ENCODE data around the gene PLCE1. TPM values are rescaled to one million over a fixed set of nuclear protein-coding genes. Genes with fewer than 3 reads are reported as not detected.

Gene PLCE1
- total and polyA plus RNA-seq, 2 donors (not counting 1 experiment from before 2014, with no cell fraction given) = 0.33 to 1.2 TPM

GRCh38 chr10:94013331-94013760 is 19.6 kb downstream of the PLCE1 start:
- no peak for TF ChIP-seq EZH2 (IDR thresholded peaks at IDR 0.05; ENCODE audit: low read length, missing control alignments)
- TF ChIP-seq CTCF (conservative IDR thresholded peaks at IDR 0.05 in 1 of 2, IDR thresholded peaks at IDR 0.05 in 1 of 2; ENCODE audit: low read depth in 1 of 2, low read length in 2 of 2) = no peak
- no peak for DNase-seq (ENCODE audit: low read depth in 2 of 2)
- H3K27ac ChIP-seq (ENCODE audit: insufficient read depth, low read length) = no peak overlapping the region
- H3K36me3 ChIP-seq (ENCODE audit: control insufficient read depth, insufficient read depth, low read length) = no peaks in the 10 kb centered on the region
- no peaks in the 10 kb centered on the region for H4K20me1 ChIP-seq (ENCODE audit: control insufficient read depth, extremely low read depth, insufficient read depth, low read length)
- H3K4me1 ChIP-seq (ENCODE audit: control insufficient read depth, extremely low read depth, insufficient read depth, low read length) = no peaks in the 10 kb centered on the region
- H3K4me2 ChIP-seq (ENCODE audit: extremely low read depth, insufficient read depth, low read length) = no peak overlapping the region
- H3K27me3 ChIP-seq (ENCODE audit: control insufficient read depth, insufficient read depth, low read length) = no peaks in the 10 kb centered on the region
- H3K9me3 ChIP-seq (ENCODE audit: control insufficient read depth, insufficient read depth, low read depth, low read length) = no peaks in the 10 kb centered on the region
- no peak overlapping the region for H2AFZ ChIP-seq (ENCODE audit: low read length)
- no peaks in the 10 kb centered on the region for H3K79me2 ChIP-seq (ENCODE audit: control insufficient read depth, insufficient read depth, low read length)
- no peak overlapping the region for H3K9ac ChIP-seq (ENCODE audit: insufficient read depth, low read length)
- H3K4me3 ChIP-seq (replicated peaks in 1 of 4; ENCODE audit: control extremely low read depth in 1 of 4, insufficient read depth in 1 of 4, low read depth in 3 of 4, low read length in 4 of 4) = no peak overlapping the region

GRCh38 chr10:94014304-94014703 is 20.6 kb downstream of the PLCE1 start:
- no peaks in the 10 kb centered on the region for H4K20me1 ChIP-seq (ENCODE audit: control insufficient read depth, extremely low read depth, insufficient read depth, low read length)
- H3K9me3 ChIP-seq (ENCODE audit: control insufficient read depth, insufficient read depth, low read depth, low read length) = no peaks in the 10 kb centered on the region
- no peaks in the 10 kb centered on the region for H3K27me3 ChIP-seq (ENCODE audit: control insufficient read depth, insufficient read depth, low read length)
- no peaks in the 10 kb centered on the region for H3K36me3 ChIP-seq (ENCODE audit: control insufficient read depth, insufficient read depth, low read length)
- H3K4me3 ChIP-seq (replicated peaks in 1 of 4; ENCODE audit: control extremely low read depth in 1 of 4, insufficient read depth in 1 of 4, low read depth in 3 of 4, low read length in 4 of 4) = no peak overlapping the region
- no peaks in the 10 kb centered on the region for H3K4me1 ChIP-seq (ENCODE audit: control insufficient read depth, extremely low read depth, insufficient read depth, low read length)
- H2AFZ ChIP-seq (ENCODE audit: low read length) = no peak overlapping the region
- no peak for DNase-seq (ENCODE audit: low read depth in 2 of 2)
- no peak overlapping the region for H3K27ac ChIP-seq (ENCODE audit: insufficient read depth, low read length)
- no peaks in the 10 kb centered on the region for H3K79me2 ChIP-seq (ENCODE audit: control insufficient read depth, insufficient read depth, low read length)
- TF ChIP-seq CTCF (conservative IDR thresholded peaks at IDR 0.05 in 1 of 2, IDR thresholded peaks at IDR 0.05 in 1 of 2; ENCODE audit: low read depth in 1 of 2, low read length in 2 of 2) = no peak
- no peak for TF ChIP-seq EZH2 (IDR thresholded peaks at IDR 0.05; ENCODE audit: low read length, missing control alignments)
- H3K9ac ChIP-seq (ENCODE audit: insufficient read depth, low read length) = no peak overlapping the region
- H3K4me2 ChIP-seq (ENCODE audit: extremely low read depth, insufficient read depth, low read length) = no peak overlapping the region

GRCh38 chr10:94016727-94017714 is 23.3 kb downstream of the PLCE1 start:
- Histone ChIP-seq H3K36me3 (ENCODE audit: control insufficient read depth, insufficient read depth, low read length) (no peaks in the 10 kb centered on the region), H3K4me3 (replicated peaks in 1 of 4; ENCODE audit: control extremely low read depth in 1 of 4, insufficient read depth in 1 of 4, low read depth in 3 of 4, low read length in 4 of 4) (no peak overlapping the region), H4K20me1 (ENCODE audit: control insufficient read depth, extremely low read depth, insufficient read depth, low read length) (no peaks in the 10 kb centered on the region), H3K9me3 (ENCODE audit: control insufficient read depth, insufficient read depth, low read depth, low read length) (no peaks in the 10 kb centered on the region), H3K4me1 (ENCODE audit: control insufficient read depth, extremely low read depth, insufficient read depth, low read length) (no peaks in the 10 kb centered on the region), H3K9ac (ENCODE audit: insufficient read depth, low read length) (no peak overlapping the region), H3K27me3 (ENCODE audit: control insufficient read depth, insufficient read depth, low read length) (no peaks in the 10 kb centered on the region), H3K4me2 (ENCODE audit: extremely low read depth, insufficient read depth, low read length) (no peak overlapping the region), H3K79me2 (ENCODE audit: control insufficient read depth, insufficient read depth, low read length) (no peaks in the 10 kb centered on the region), H2AFZ (ENCODE audit: low read length) (no peak overlapping the region), H3K27ac (ENCODE audit: insufficient read depth, low read length) (no peak overlapping the region)
- DNase-seq (ENCODE audit: low read depth in 2 of 2) = peak in 1 of 2 donors; percentile 70
- TF ChIP-seq CTCF (conservative IDR thresholded peaks at IDR 0.05 in 1 of 2, IDR thresholded peaks at IDR 0.05 in 1 of 2; ENCODE audit: low read depth in 1 of 2, low read length in 2 of 2) (no peak), EZH2 (IDR thresholded peaks at IDR 0.05; ENCODE audit: low read length, missing control alignments) (no peak)
